ENCODE measurements around the gene KCTD18. TPM values are rescaled to one million over a fixed set of nuclear protein-coding genes. Genes with fewer than 3 reads are reported as not detected.

The KCTD18 gene
- total RNA-seq, 2 donors from 2014 or later = 10.5 to 42.3 TPM

GRCh38 chr2:200453142-200453852 lies 56.6 kb downstream of the KCTD18 start:
- no peak for ATAC-seq
- Histone ChIP-seq H3K9me3 (no peaks in the 10 kb centered on the region), H3K4me3 (no peak overlapping the region), H3K4me1 (no peaks in the 10 kb centered on the region), H3K27ac (no peak overlapping the region), H3K36me3 (replicated peaks in 1 of 2; ENCODE audit: insufficient read depth in 1 of 2, low read depth in 2 of 2) (no peaks in the 10 kb centered on the region), H3K27me3 (no peaks in the 10 kb centered on the region)
- DNase-seq = no peak
- intact Hi-C loops (cut with DNase I) = no loop called here
- WGBS, 2 donors = 75 to 90% methylated on average over 8 of the region's 8 CpGs
- no peak for TF ChIP-seq CTCF (IDR thresholded peaks at IDR 0.05)
- no peak for TF ChIP-seq POLR2A (IDR thresholded peaks at IDR 0.05)

- intact Hi-C loops (cut with DNase I) = no loop called here
- TF ChIP-seq CTCF (IDR thresholded peaks at IDR 0.05) (no peak), POLR2A (IDR thresholded peaks at IDR 0.05) (no peak)
- H3K36me3 ChIP-seq (replicated peaks in 1 of 2; ENCODE audit: insufficient read depth in 1 of 2, low read depth in 2 of 2) = no peaks in the 10 kb centered on the region
- ATAC-seq = no peak
- H3K9me3 ChIP-seq = no peaks in the 10 kb centered on the region
- no peaks in the 10 kb centered on the region for H3K4me1 ChIP-seq
- DNase-seq = no peak
- no peaks in the 10 kb centered on the region for H3K27me3 ChIP-seq
- H3K4me3 ChIP-seq = no peak overlapping the region
- 94 to 100% methylated on average over 2 of the region's 2 CpGs for WGBS, 2 donors
- H3K27ac ChIP-seq = no peak overlapping the region
Measured at GRCh38 chr2:200452377-200452776, 57.5 kb downstream of the KCTD18 start.

GRCh38 chr2:200451511-200451910 lies 58.4 kb downstream of the KCTD18 start:
- Histone ChIP-seq H3K4me3 (no peak overlapping the region), H3K4me1 (no peaks in the 10 kb centered on the region), H3K9me3 (no peaks in the 10 kb centered on the region), H3K27ac (no peak overlapping the region), H3K36me3 (replicated peaks in 1 of 2; ENCODE audit: insufficient read depth in 1 of 2, low read depth in 2 of 2) (no peaks in the 10 kb centered on the region), H3K27me3 (no peaks in the 10 kb centered on the region)
- no peak for DNase-seq
- no peak for ATAC-seq
- 86 to 89% methylated on average over 2 of the region's 2 CpGs for WGBS, 2 donors
- intact Hi-C loops (cut with DNase I) = no loop called here
- TF ChIP-seq CTCF (IDR thresholded peaks at IDR 0.05) (no peak), POLR2A (IDR thresholded peaks at IDR 0.05) (no peak)

GRCh38 chr2:200450288-200450687 lies 59.6 kb downstream of the KCTD18 start:
- no peak for DNase-seq

More at GRCh38 chr2:200450288-200450687, 59.6 kb downstream of the KCTD18 start:
- WGBS, 2 donors = 76 to 88% methylated on average over 2 of the region's 2 CpGs
- ATAC-seq = no peak
- H3K27me3 ChIP-seq = no peaks in the 10 kb centered on the region
- intact Hi-C loops (cut with DNase I) = no loop called here
- no peak for TF ChIP-seq POLR2A (IDR thresholded peaks at IDR 0.05)
- TF ChIP-seq CTCF (IDR thresholded peaks at IDR 0.05) = no peak
- no peak overlapping the region for H3K27ac ChIP-seq
- no peaks in the 10 kb centered on the region for H3K9me3 ChIP-seq
- H3K4me3 ChIP-seq = no peak overlapping the region
- H3K36me3 ChIP-seq (replicated peaks in 1 of 2; ENCODE audit: insufficient read depth in 1 of 2, low read depth in 2 of 2) = no peaks in the 10 kb centered on the region
- H3K4me1 ChIP-seq = no peaks in the 10 kb centered on the region
